ENCODE measurements around the gene PRRC2A.

GRCh38 chr6:31663961-31664789 is 43.7 kb downstream of the PRRC2A start:
- no peak for TF ChIP-seq POLR2AphosphoS5 (IDR thresholded peaks at IDR 0.05)
- no peak for TF ChIP-seq CTCF (IDR thresholded peaks at IDR 0.05)

Measured in upper lobe of left lung (tissue), 4 donors.